Left kidney (tissue), 2 donors: ENCODE data around the gene BTNL9. TPM values are rescaled to one million over a fixed set of nuclear protein-coding genes. Genes with fewer than 3 reads are reported as not detected.
"Not testable (repeated sequence)": the region's sequence is repeated elsewhere in the genome, so short reads cannot be mapped to it uniquely, and the experiment has no call there.

Source experiments
- DNase-seq: peaks from one replicate; pipeline ENCODE4 v3.0.0-alpha.2; 2013
- polyA plus RNA-seq: library from polyadenylated mRNA; unstranded; fragments of 120-200 nt; gene quantifications from one replicate; pipeline ENCODE4 v1.2.1, GENCODE V29; 2013; ENCODE audit not compliant: insufficient read length

Gene BTNL9
- polyA plus RNA-seq, 1 donor, result 10.7 TPM

- no peak for DNase-seq
Measured at GRCh38 chr5:181042722-181043121, 2.7 kb downstream of the BTNL9 start.

- no peak for DNase-seq
Measured at GRCh38 chr5:181043285-181044092, 3.4 kb downstream of the BTNL9 start.

GRCh38 chr5:181044093-181044599, 4.1 kb downstream of the BTNL9 start:
- DNase-seq, result no peak

GRCh38 chr5:181044662-181045305, 4.7 kb downstream of the BTNL9 start:
- DNase-seq, result no peak

GRCh38 chr5:181045316-181045715, 5.2 kb downstream of the BTNL9 start:
- DNase-seq, result no peak

- not testable (repeated sequence) for DNase-seq
Measured at GRCh38 chr5:181045857-181046256, 5.8 kb downstream of the BTNL9 start.

- no peak for DNase-seq
Measured at GRCh38 chr5:181047288-181047687, 7.2 kb downstream of the BTNL9 start.

GRCh38 chr5:181047921-181048320, 7.9 kb downstream of the BTNL9 start:
- no peak for DNase-seq

- DNase-seq, result no peak
Measured at GRCh38 chr5:181050016-181050415, 9.9 kb downstream of the BTNL9 start.

- no peak for DNase-seq
Measured at GRCh38 chr5:181051841-181052671, 12.0 kb downstream of the BTNL9 start.

GRCh38 chr5:181052672-181053487, 12.8 kb downstream of the BTNL9 start:
- DNase-seq, result no peak

GRCh38 chr5:181053488-181054121, 13.5 kb downstream of the BTNL9 start:
- DNase-seq, result no peak

GRCh38 chr5:181054138-181054537, 14.1 kb downstream of the BTNL9 start:
- DNase-seq, result no peak

- DNase-seq, result no peak
Measured at GRCh38 chr5:181054871-181055459, 14.9 kb downstream of the BTNL9 start.

- no peak for DNase-seq
Measured at GRCh38 chr5:181056431-181056830, 16.4 kb downstream of the BTNL9 start.

- DNase-seq, result no peak
Measured at GRCh38 chr5:181058321-181058720, 18.3 kb downstream of the BTNL9 start.

- DNase-seq, result no peak
Measured at GRCh38 chr5:181058786-181059296, 18.8 kb downstream of the BTNL9 start.

GRCh38 chr5:181059297-181060230, 19.5 kb downstream of the BTNL9 start:
- DNase-seq, result no peak

- DNase-seq, result no peak
Measured at GRCh38 chr5:181060231-181060590, 20.1 kb downstream of the BTNL9 start.
